CD4-positive, alpha-beta T cell (primary cell): ENCODE data around the gene CKMT1A. TPM values are rescaled to one million over a fixed set of nuclear protein-coding genes. Genes with fewer than 3 reads are reported as not detected.

ENCODE experiments used
- total RNA-seq, 174 experiments: library from RNA in 2 of 174; stranded (reverse) in 2 of 174; gene quantifications; one replicate each; pipeline ENCODE4 v1.2.3 and lab custom pipeline; 2021 to 2026

CKMT1A gene
- total RNA-seq, 2 experiments from 2014 or later: not detected

Other genes with a start within 250 kb of the CKMT1A start
- 10 to 100 TPM; 43.0 to 44.6 TPM for gene TP53BP1, start 200.7 kb upstream of the CKMT1A start, total RNA-seq
- 1 to 10 TPM; 1.2 to 1.5 TPM for gene MAP1A, start 176.3 kb upstream of the CKMT1A start, total RNA-seq
- gene PPIP5K1, start 103.7 kb upstream of the CKMT1A start, total RNA-seq: 10 to 100 TPM; 16.9 to 23.8 TPM
- not detected for gene CKMT1B, start 99.8 kb upstream of the CKMT1A start, total RNA-seq
- 1 to 10 TPM; 1.7 to 2.1 TPM for gene STRC, start 75.1 kb upstream of the CKMT1A start, total RNA-seq
- gene CATSPER2, start 45.0 kb upstream of the CKMT1A start, total RNA-seq: 1 to 10 TPM; 3.0 to 4.1 TPM
- 100 to 1,000 TPM; 179 to 200 TPM for gene PDIA3, start 52.6 kb downstream of the CKMT1A start, total RNA-seq
- 1 to 10 TPM; 1.1 to 2.3 TPM for gene ELL3, start 83.1 kb downstream of the CKMT1A start, total RNA-seq
- gene SERF2, start 98.5 kb downstream of the CKMT1A start, total RNA-seq: 100 to 1,000 TPM; 319 to 323 TPM
- under 1 TPM in 1 of 2 experiments, not detected in 1; 0.36 TPM for gene SERINC4, start 106.4 kb downstream of the CKMT1A start, total RNA-seq
- gene HYPK, start 106.7 kb downstream of the CKMT1A start, total RNA-seq: 10 to 100 TPM; 17.6 to 18.5 TPM
- gene MFAP1, start 130.8 kb downstream of the CKMT1A start, total RNA-seq: 10 to 100 TPM in 1 of 2 experiments, 1 to 10 TPM in 1; 9.4 to 10.6 TPM
- gene WDR76, start 133.1 kb downstream of the CKMT1A start, total RNA-seq: 1 to 10 TPM; 7.0 to 8.6 TPM